Measurements from ENCODE around the gene SMYD3. TPM values are rescaled to one million over a fixed set of nuclear protein-coding genes. Genes with fewer than 3 reads are reported as not detected.
"Not testable (repeated sequence)": the region's sequence is repeated elsewhere in the genome, so short reads cannot be mapped to it uniquely, and the experiment has no call there.

Gene SMYD3
- total RNA-seq, 1 donor from 2014 or later = 35.4 TPM

DNA sequence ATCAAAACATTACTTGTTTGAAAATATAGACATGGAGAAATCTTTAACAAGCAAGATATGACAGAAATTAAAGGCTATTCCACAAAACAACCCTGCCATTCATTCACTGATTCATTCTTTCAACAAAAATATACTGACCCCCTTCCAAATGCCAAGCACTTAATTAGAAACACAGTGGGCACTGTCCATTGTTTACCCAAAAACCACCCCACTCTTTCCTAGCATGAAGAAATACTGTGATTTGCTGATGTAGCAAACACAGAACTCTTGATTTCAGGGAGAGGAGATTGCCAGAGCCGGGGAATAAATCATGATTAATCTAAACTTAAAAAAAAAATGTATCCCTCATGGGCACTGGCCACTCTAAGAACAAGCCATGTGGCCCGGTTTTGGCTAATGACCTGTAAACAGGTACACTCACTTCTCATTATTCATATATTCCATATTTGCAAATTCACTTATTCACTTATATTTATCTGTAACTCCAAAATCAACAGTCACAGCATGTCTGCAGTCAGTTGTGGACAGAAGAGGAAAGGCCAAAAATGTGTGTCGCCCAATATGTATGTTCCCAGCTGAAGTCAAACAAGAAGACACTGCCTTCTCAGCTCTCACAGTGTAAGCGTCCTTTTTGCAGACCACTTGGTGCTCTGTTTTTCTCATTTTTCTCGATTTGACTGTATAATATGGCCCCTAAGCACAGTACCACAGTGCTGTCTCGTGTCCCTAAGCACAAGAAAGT is 133.1 kb downstream of the SMYD3 start:
- DNase-seq = no peak
- Mint-ChIP-seq H3K27ac (ENCODE audit: unreplicated experiment) (no peak overlapping the region), H3K4me1 (ENCODE audit: low read depth, unreplicated experiment) (no peaks in the 10 kb centered on the region), H3K27me3 (ENCODE audit: unreplicated experiment) (no peaks in the 10 kb centered on the region), H3K9me3 (ENCODE audit: unreplicated experiment) (no peaks in the 10 kb centered on the region), H3K36me3 (ENCODE audit: unreplicated experiment) (no peaks in the 10 kb centered on the region), H3K4me3 (ENCODE audit: unreplicated experiment) (no peak overlapping the region)
- TF ChIP-seq, protein P1, sequence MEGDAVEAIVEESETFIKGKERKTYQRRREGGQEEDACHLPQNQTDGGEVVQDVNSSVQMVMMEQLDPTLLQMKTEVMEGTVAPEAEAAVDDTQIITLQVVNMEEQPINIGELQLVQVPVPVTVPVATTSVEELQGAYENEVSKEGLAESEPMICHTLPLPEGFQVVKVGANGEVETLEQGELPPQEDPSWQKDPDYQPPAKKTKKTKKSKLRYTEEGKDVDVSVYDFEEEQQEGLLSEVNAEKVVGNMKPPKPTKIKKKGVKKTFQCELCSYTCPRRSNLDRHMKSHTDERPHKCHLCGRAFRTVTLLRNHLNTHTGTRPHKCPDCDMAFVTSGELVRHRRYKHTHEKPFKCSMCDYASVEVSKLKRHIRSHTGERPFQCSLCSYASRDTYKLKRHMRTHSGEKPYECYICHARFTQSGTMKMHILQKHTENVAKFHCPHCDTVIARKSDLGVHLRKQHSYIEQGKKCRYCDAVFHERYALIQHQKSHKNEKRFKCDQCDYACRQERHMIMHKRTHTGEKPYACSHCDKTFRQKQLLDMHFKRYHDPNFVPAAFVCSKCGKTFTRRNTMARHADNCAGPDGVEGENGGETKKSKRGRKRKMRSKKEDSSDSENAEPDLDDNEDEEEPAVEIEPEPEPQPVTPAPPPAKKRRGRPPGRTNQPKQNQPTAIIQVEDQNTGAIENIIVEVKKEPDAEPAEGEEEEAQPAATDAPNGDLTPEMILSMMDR (IDR thresholded peaks at IDR 0.05; ENCODE audit: partially characterized antibody, unreplicated experiment) = no peak

DNA sequence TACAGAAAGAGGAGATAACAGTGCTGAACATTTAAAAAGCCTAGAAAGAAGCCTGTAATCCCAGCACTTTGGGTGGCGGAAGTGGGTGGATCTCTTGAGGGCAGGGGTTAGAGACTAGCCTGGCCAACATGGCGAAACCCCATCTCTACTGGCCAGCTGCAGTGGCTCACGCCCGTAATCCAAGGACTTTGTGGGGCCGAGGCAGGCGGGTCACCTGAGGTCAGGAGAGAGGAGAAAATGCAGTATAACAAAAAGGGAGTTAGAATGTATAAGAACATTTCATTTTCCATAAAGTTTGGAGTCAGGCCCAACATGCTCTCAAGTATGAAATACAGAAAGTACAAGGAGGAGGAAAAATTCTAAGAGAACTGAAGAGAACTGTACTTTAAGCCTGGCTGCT is 134.5 kb downstream of the SMYD3 start:
- Mint-ChIP-seq H3K9me3 (ENCODE audit: unreplicated experiment) (no peaks in the 10 kb centered on the region), H3K27ac (ENCODE audit: unreplicated experiment) (no peak overlapping the region), H3K4me3 (ENCODE audit: unreplicated experiment) (no peak overlapping the region), H3K36me3 (ENCODE audit: unreplicated experiment) (no peaks in the 10 kb centered on the region), H3K27me3 (ENCODE audit: unreplicated experiment) (no peaks in the 10 kb centered on the region), H3K4me1 (ENCODE audit: low read depth, unreplicated experiment) (no peaks in the 10 kb centered on the region)
- no peak for DNase-seq
- TF ChIP-seq, protein P1 (IDR thresholded peaks at IDR 0.05; ENCODE audit: partially characterized antibody, unreplicated experiment) = no peak

DNA sequence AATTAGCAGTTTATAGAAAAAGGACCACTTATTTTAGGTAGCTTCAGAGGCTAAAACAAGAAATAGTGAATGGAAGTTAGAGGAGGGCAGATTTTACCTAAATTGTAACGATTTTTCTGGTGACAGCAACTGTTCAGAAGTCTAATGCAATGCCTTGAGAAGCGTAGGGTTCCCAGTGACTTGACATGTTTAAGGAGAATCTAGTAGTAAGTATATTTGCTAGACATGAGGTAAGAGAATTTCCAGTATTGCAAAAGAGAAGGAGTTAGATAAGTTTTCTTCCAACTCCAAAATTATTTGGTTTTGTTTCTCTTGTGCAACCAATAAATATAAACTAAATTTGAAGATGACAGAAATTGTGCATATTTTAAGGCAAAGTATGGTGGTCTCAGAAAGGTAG is 140.0 kb downstream of the SMYD3 start:
- H3K36me3 Mint-ChIP-seq (ENCODE audit: unreplicated experiment) = no peaks in the 10 kb centered on the region
- H3K27ac Mint-ChIP-seq (ENCODE audit: unreplicated experiment) = no peak overlapping the region
- DNase-seq = no peak
- H3K4me1 Mint-ChIP-seq (ENCODE audit: low read depth, unreplicated experiment) = peaks cover 2% of the 10 kb centered on the region
- H3K4me3 Mint-ChIP-seq (ENCODE audit: unreplicated experiment) = no peak overlapping the region
- peaks cover 4% of the 10 kb centered on the region for H3K9me3 Mint-ChIP-seq (ENCODE audit: unreplicated experiment)
- TF ChIP-seq, protein P1 (IDR thresholded peaks at IDR 0.05; ENCODE audit: partially characterized antibody, unreplicated experiment) = no peak
- H3K27me3 Mint-ChIP-seq (ENCODE audit: unreplicated experiment) = no peaks in the 10 kb centered on the region

DNA sequence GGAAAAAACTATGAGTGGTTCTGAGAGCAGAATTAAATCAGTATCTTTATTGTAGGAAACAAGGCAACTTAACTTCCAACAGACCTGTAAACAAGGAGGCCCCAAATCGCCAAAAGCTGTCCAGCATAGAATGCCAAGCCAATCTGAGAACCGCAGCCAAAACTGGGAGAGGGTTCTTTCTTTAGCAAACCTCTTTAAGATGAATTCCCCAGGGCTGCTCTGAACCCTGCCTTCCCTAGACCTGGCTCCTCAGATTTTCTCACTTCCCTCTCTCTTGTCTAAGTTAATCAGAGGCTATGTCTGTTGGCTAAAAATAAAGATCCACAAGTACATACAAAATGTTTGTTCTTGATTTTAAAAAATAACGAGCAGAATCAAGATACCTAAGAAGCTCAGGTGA is 141.4 kb downstream of the SMYD3 start:
- Mint-ChIP-seq H3K4me1 (ENCODE audit: low read depth, unreplicated experiment) (peaks cover 2% of the 10 kb centered on the region), H3K4me3 (ENCODE audit: unreplicated experiment) (no peak overlapping the region), H3K9me3 (ENCODE audit: unreplicated experiment) (peaks cover 8% of the 10 kb centered on the region), H3K36me3 (ENCODE audit: unreplicated experiment) (peaks cover 4% of the 10 kb centered on the region), H3K27me3 (ENCODE audit: unreplicated experiment) (peaks cover 3% of the 10 kb centered on the region), H3K27ac (ENCODE audit: unreplicated experiment) (no peak overlapping the region)
- TF ChIP-seq, protein P1 (IDR thresholded peaks at IDR 0.05; ENCODE audit: partially characterized antibody, unreplicated experiment) = no peak
- no peak for DNase-seq

DNA sequence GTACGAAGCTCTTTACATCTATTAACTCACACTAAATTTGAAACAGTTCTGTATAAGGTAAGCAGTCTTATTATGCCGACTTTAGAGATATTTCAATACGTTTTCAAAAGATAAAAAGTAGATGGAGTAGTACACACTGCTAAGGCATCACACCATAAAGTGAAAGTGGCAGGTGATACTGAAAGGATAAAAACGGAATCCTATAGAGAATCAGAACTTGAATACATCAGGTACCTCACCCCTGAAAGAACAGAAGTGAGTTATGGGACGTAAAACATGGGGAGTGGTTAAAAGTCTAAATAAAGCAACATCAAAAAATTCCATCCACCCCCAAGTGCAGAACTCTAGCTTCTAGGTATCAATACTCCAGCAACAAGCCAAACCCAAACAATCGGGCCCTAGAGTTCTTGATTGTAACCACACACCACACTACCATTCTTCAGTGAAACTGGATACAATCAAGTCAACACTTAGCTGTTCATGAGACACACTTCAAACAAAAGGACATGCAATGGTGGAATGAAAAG is 142.6 kb downstream of the SMYD3 start:
- Mint-ChIP-seq H3K27ac (ENCODE audit: unreplicated experiment) (no peak overlapping the region), H3K4me1 (ENCODE audit: low read depth, unreplicated experiment) (peaks cover 2% of the 10 kb centered on the region), H3K36me3 (ENCODE audit: unreplicated experiment) (peaks cover 11% of the 10 kb centered on the region), H3K4me3 (ENCODE audit: unreplicated experiment) (no peak overlapping the region), H3K27me3 (ENCODE audit: unreplicated experiment) (peaks cover 3% of the 10 kb centered on the region), H3K9me3 (ENCODE audit: unreplicated experiment) (peaks cover 13% of the 10 kb centered on the region)
- no peak for DNase-seq
- TF ChIP-seq, protein P1 (IDR thresholded peaks at IDR 0.05; ENCODE audit: partially characterized antibody, unreplicated experiment) = no peak

DNA sequence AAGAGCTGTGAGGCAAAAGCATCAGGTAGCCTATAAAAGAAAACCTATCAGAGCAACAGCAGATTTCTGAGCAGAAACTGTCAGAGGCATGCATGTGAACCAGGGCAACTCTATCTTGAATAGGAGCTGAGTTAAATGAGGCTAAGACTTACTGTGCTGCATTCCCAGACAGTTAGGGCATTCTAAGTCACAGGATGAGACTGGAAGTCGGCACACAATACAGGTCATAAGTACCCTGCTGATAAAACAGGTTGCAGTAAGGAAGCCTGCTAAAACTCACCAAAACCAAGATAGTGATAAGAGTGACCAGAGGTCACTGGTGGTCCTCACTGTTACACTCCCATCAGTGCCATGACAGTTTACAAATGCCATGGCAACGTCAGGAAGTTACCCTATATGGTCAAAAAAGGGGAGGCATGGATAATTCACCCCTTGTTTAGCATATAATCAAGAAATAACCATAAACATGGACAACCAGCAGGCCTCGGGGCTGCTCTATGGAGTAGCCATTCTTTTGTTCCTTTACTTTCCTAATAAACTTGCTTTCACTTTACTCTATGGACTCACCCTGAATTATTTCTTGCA is 150.0 kb downstream of the SMYD3 start:
- H3K27ac Mint-ChIP-seq (ENCODE audit: unreplicated experiment); H3K4me1 Mint-ChIP-seq (ENCODE audit: low read depth, unreplicated experiment); DNase-seq; H3K9me3 Mint-ChIP-seq (ENCODE audit: unreplicated experiment); H3K27me3 Mint-ChIP-seq (ENCODE audit: unreplicated experiment); H3K4me3 Mint-ChIP-seq (ENCODE audit: unreplicated experiment): not testable (repeated sequence)
- peaks cover 33% of the 10 kb centered on the region for H3K36me3 Mint-ChIP-seq (ENCODE audit: unreplicated experiment)
